BJ (cell line): ENCODE results near the gene AHRR. TPM values are rescaled to one million over a fixed set of nuclear protein-coding genes. Genes with fewer than 3 reads are reported as not detected.
"Not testable (repeated sequence)": the region's sequence is repeated elsewhere in the genome, so short reads cannot be mapped to it uniquely, and the experiment has no call there.

Experiments
- CTCF ChIA-PET: fragments of 350-600 bp; formaldehyde crosslinking; extraction: SDS; loops from one replicate; lab custom pipeline; 2021; ENCODE audit warnings: antibody characterized with exemption, inconsistent platforms; lab: Yijun Ruan, JAX
- POLR2A ChIA-PET: fragments of 300-600 bp; sonication (Branson Sonifier 250); formaldehyde crosslinking; extraction: SDS; loops from one replicate; lab custom pipeline; 2021; ENCODE audit warnings: antibody characterized with exemption; lab: Charles Lee
- DNase-seq: peaks from one replicate; pipeline ENCODE4 v3.0.0-alpha.2; 2011; ENCODE audit warnings: low read depth
- H3K27me3 ChIP-seq: 2 replicates; pipeline ENCODE4 v1.6.0; 2011; ENCODE audit warnings: low read length; ENCODE audit not compliant: control insufficient read depth, insufficient read depth
- H3K36me3 ChIP-seq: 2 replicates; pipeline ENCODE4 v1.5.1; 2011; ENCODE audit warnings: low read length; ENCODE audit not compliant: control insufficient read depth, insufficient read depth
- H3K4me3 ChIP-seq: 2 replicates; pipeline ENCODE4 v1.5.1; 2011; ENCODE audit warnings: low read depth, mild to moderate bottlenecking, control low read depth, low read length
- CTCF ChIP-seq: IDR thresholded peaks from 2 replicates; pipeline ENCODE4 v1.5.1; 2011; ENCODE audit warnings: low read depth, mild to moderate bottlenecking, control low read depth, inconsistent platforms, low read length, moderate library complexity; ENCODE audit not compliant: insufficient read depth
- polyA plus RNA-seq: library from polyadenylated mRNA; depleted of rRNA; stranded (reverse); fragments of >200 nt; gene quantifications from 2 replicates; pipeline ENCODE4 v1.2.3, GENCODE V29; 2011

The AHRR gene
- polyA plus RNA-seq, 1 experiment: 36.4 TPM

- no peak overlapping the region for H3K4me3 ChIP-seq
- H3K36me3 ChIP-seq: peaks cover 6% of the 10 kb centered on the region
- no peak for DNase-seq
- H3K27me3 ChIP-seq: no peaks in the 10 kb centered on the region
- POLR2A ChIA-PET: interaction anchor here (0.8 kb wide), 1 partner anchor 26 kb away, joined by 3 read pairs; no protein-coding TSS in a partner anchor
- TF ChIP-seq CTCF: no peak
- CTCF ChIA-PET: interaction anchor here (1.0 to 1.7 kb wide), 7 partner anchors 9 to 67 kb away, joined by 3 to 7 read pairs (median 5); partner anchors contain the start of gene AHRR
Measured at GRCh38 chr5:369151-369868, 47.8 kb downstream of the AHRR start.

- DNase-seq, H3K4me3 ChIP-seq, H3K27me3 ChIP-seq, POLR2A ChIA-PET, H3K36me3 ChIP-seq: not testable (repeated sequence)
- CTCF ChIA-PET: interaction anchor here (0.6 to 1.7 kb wide), 4 partner anchors 10 to 63 kb away, joined by 3 to 7 read pairs (median 5); partner anchors contain the start of gene AHRR
Measured at GRCh38 chr5:369869-370236, 48.3 kb downstream of the AHRR start.

- no peak for DNase-seq
- CTCF ChIA-PET: interaction anchor here (0.6 to 1.0 kb wide), 2 partner anchors 10 to 60 kb away, joined by 3 read pairs; no protein-coding TSS in a partner anchor
Measured at GRCh38 chr5:370311-370958, 48.9 kb downstream of the AHRR start.

GRCh38 chr5:370959-371810 lies 49.7 kb downstream of the AHRR start:
- peaks cover 6% of the 10 kb centered on the region for H3K36me3 ChIP-seq
- CTCF ChIA-PET: interaction anchor here (1.0 to 1.3 kb wide), 3 partner anchors 23 to 59 kb away, joined by 3 to 5 read pairs (median 3); no protein-coding TSS in a partner anchor
- H3K4me3 ChIP-seq: no peak overlapping the region
- POLR2A ChIA-PET: interaction anchor here (0.6 kb wide), 1 partner anchor 34 kb away, joined by 4 read pairs; no protein-coding TSS in a partner anchor
- H3K27me3 ChIP-seq: no peaks in the 10 kb centered on the region
- no peak for TF ChIP-seq CTCF
- no peak for DNase-seq

More at GRCh38 chr5:370311-370958, 48.9 kb downstream of the AHRR start:
- peaks cover 6% of the 10 kb centered on the region for H3K36me3 ChIP-seq
- POLR2A ChIA-PET: no interaction called here
- H3K27me3 ChIP-seq: no peaks in the 10 kb centered on the region
- TF ChIP-seq CTCF: no peak
- H3K4me3 ChIP-seq: no peak overlapping the region

GRCh38 chr5:371811-372555 lies 50.5 kb downstream of the AHRR start:
- POLR2A ChIA-PET: no interaction called here
- no peaks in the 10 kb centered on the region for H3K27me3 ChIP-seq
- no peak for DNase-seq
- H3K36me3 ChIP-seq: peaks cover 10% of the 10 kb centered on the region
- CTCF ChIA-PET: interaction anchor here (0.9 to 1.3 kb wide), 4 partner anchors 22 to 58 kb away, joined by 3 to 5 read pairs (median 4); no protein-coding TSS in a partner anchor
- TF ChIP-seq CTCF: no peak
- H3K4me3 ChIP-seq: no peak overlapping the region
